ENCODE measurements around the gene LYST. TPM values are rescaled to one million over a fixed set of nuclear protein-coding genes. Genes with fewer than 3 reads are reported as not detected.

Gene LYST
- polyA plus RNA-seq, 3 donors: 46.3 to 128 (median 67.9) TPM

- Histone ChIP-seq H3K27me3 (ENCODE audit: control insufficient read depth in 2 of 2, insufficient read depth in 2 of 2, low read length in 2 of 2) (no peaks in the 10 kb centered on the region), H3K4me2 (replicated peaks; ENCODE audit: extremely low read depth, low read length, poor library complexity, severe bottlenecking) (no peak overlapping the region), H3K4me1 (ENCODE audit: control insufficient read depth in 1 of 2, insufficient read depth in 2 of 2, low read length in 2 of 2) (no peaks in the 10 kb centered on the region), H4K20me1 (ENCODE audit: insufficient read depth, low read length) (peaks cover 99% of the 10 kb centered on the region), H3K79me2 (ENCODE audit: insufficient read depth, low read length) (peaks cover 74% of the 10 kb centered on the region), H3K9ac (ENCODE audit: insufficient read depth, low read length, poor library complexity, severe bottlenecking) (no peak overlapping the region), H2AFZ (ENCODE audit: insufficient read depth, low read depth, low read length, poor library complexity, severe bottlenecking) (no peak overlapping the region), H3K4me3 (replicated peaks in 1 of 3; ENCODE audit: low read depth in 2 of 3, low read length in 3 of 3) (no peak overlapping the region), H3K27ac (ENCODE audit: low read depth in 1 of 2, low read length in 2 of 2) (peak overlapping the region in 1 of 2 donors; percentile 42), H3K36me3 (replicated peaks in 1 of 2; ENCODE audit: control insufficient read depth in 1 of 2, insufficient read depth in 2 of 2, low read length in 2 of 2) (peaks cover 98 to 99% of the 10 kb centered on the region in 2 donors), H3K9me3 (replicated peaks in 1 of 2; ENCODE audit: control insufficient read depth in 1 of 2, insufficient read depth in 1 of 2, low read length in 2 of 2) (no peaks in the 10 kb centered on the region)
- no peak for DNase-seq
- H3K27ac Mint-ChIP-seq: peak overlapping the region in 4 of 7 donors; percentile 9 to 83 (median 40)
- no CpG with 5 or more reads among the region's 1 CpG for whole genome bisulfite sequencing (ENCODE audit: insufficient coverage)
- H3K9me3 Mint-ChIP-seq: no peaks in the 10 kb centered on the region
- H3K36me3 Mint-ChIP-seq: peaks cover 38 to 51% of the 10 kb centered on the region in 2 donors
- no peaks in the 10 kb centered on the region for H3K27me3 Mint-ChIP-seq (ENCODE audit: low read depth in 3 of 3)
- H3K4me3 Mint-ChIP-seq: no peak overlapping the region
- peaks cover 1% of the 10 kb centered on the region for H3K4me1 Mint-ChIP-seq
- intact Hi-C loops (cut with micrococcal nuclease): no loop called here
- no peak for TF ChIP-seq CTCF (IDR thresholded peaks at IDR 0.05)
These were observed 99.9 kb downstream of the LYST start for GRCh38 chr1:235766794-235767285.

- intact Hi-C loops (cut with micrococcal nuclease): no loop called here
- DNase-seq: peak in 1 of 3 donors; percentile 49
- peaks cover 97 to 99% of the 10 kb centered on the region in 2 donors for H3K36me3 ChIP-seq (replicated peaks in 1 of 2; ENCODE audit: control insufficient read depth in 1 of 2, insufficient read depth in 2 of 2, low read length in 2 of 2)
These were observed 102.7 kb downstream of the LYST start for GRCh38 chr1:235763962-235764361.

More at GRCh38 chr1:235763962-235764361, 102.7 kb downstream of the LYST start:
- Histone ChIP-seq H3K4me2 (replicated peaks; ENCODE audit: extremely low read depth, low read length, poor library complexity, severe bottlenecking) (no peak overlapping the region), H3K79me2 (ENCODE audit: insufficient read depth, low read length) (peaks cover 66% of the 10 kb centered on the region), H3K9ac (ENCODE audit: insufficient read depth, low read length, poor library complexity, severe bottlenecking) (no peak overlapping the region), H3K4me1 (ENCODE audit: control insufficient read depth in 1 of 2, insufficient read depth in 2 of 2, low read length in 2 of 2) (no peaks in the 10 kb centered on the region), H2AFZ (ENCODE audit: insufficient read depth, low read depth, low read length, poor library complexity, severe bottlenecking) (no peak overlapping the region), H3K27me3 (ENCODE audit: control insufficient read depth in 2 of 2, insufficient read depth in 2 of 2, low read length in 2 of 2) (no peaks in the 10 kb centered on the region), H3K4me3 (replicated peaks in 1 of 3; ENCODE audit: low read depth in 2 of 3, low read length in 3 of 3) (no peak overlapping the region), H3K27ac (ENCODE audit: low read depth in 1 of 2, low read length in 2 of 2) (peak overlapping the region in 1 of 2 donors; percentile 26), H3K9me3 (replicated peaks in 1 of 2; ENCODE audit: control insufficient read depth in 1 of 2, insufficient read depth in 1 of 2, low read length in 2 of 2) (no peaks in the 10 kb centered on the region), H4K20me1 (ENCODE audit: insufficient read depth, low read length) (peaks cover 99% of the 10 kb centered on the region)
- 100% methylated on average over 1 of the region's 3 CpGs for WGBS (ENCODE audit: insufficient coverage)
- no peaks in the 10 kb centered on the region for H3K27me3 Mint-ChIP-seq (ENCODE audit: low read depth in 3 of 3)
- no peak overlapping the region for H3K27ac Mint-ChIP-seq
- TF ChIP-seq CTCF (IDR thresholded peaks at IDR 0.05): no peak
- H3K9me3 Mint-ChIP-seq: no peaks in the 10 kb centered on the region
- H3K4me1 Mint-ChIP-seq: peaks cover 1% of the 10 kb centered on the region
- H3K36me3 Mint-ChIP-seq: peaks cover 49 to 53% of the 10 kb centered on the region in 2 donors
- H3K4me3 Mint-ChIP-seq: no peak overlapping the region

All from CD14-positive monocyte (primary cell).